IMR-90 (cell line): ENCODE data around the gene RHOH. TPM values are rescaled to one million over a fixed set of nuclear protein-coding genes. Genes with fewer than 3 reads are reported as not detected.
A peak's percentile ranks its signal among the peaks of the same experiment; 100 is the strongest.

Experiments used
- ATAC-seq: fragments of 200-7000 bp; cut with Tn5 transposase; 2 replicates; pipeline ENCODE4 v1.9.1; 2020; ENCODE audit warnings: low read depth, mild to moderate bottlenecking, moderate library complexity
- BruUV-seq: library from RNA; stranded (reverse); fragments of 400-500 nt; replicated peaks from 2 replicates; lab custom pipeline; 2021; lab: Mats Ljungman, UMichigan
- CTCF ChIA-PET: fragments of 300-600 bp; formaldehyde crosslinking; extraction: SDS; loops from one replicate; lab custom pipeline; 2021; ENCODE audit warnings: antibody characterized with exemption; lab: Yijun Ruan, JAX
- POLR2A ChIA-PET: fragments of 300-600 bp; sonication (Branson Sonifier 250); formaldehyde crosslinking; loops from one replicate; lab custom pipeline; 2022; ENCODE audit warnings: antibody characterized with exemption; ENCODE audit not compliant: unreplicated experiment; lab: Charles Lee
- DNase-seq: peaks from one replicate; pipeline ENCODE4 v3.0.0; 2013
- H2AFZ ChIP-seq: replicated peaks from 2 replicates; pipeline ENCODE3; 2013; ENCODE audit warnings: low read length, mild to moderate bottlenecking; ENCODE audit not compliant: poor library complexity
- H2AK5ac ChIP-seq: 2 replicates; pipeline ENCODE4 v1.6.1; 2013; ENCODE audit warnings: low read depth, low read length, inconsistent platforms
- H2AK9ac ChIP-seq: replicated peaks from 2 replicates; pipeline ENCODE3; 2013; ENCODE audit warnings: mild to moderate bottlenecking, low read depth, low read length, moderate library complexity; ENCODE audit not compliant: poor library complexity
- H2BK120ac ChIP-seq: 2 replicates; pipeline ENCODE4 v1.6.1; 2013; ENCODE audit warnings: low read depth, low read length, inconsistent platforms
- H2BK15ac ChIP-seq: 3 replicates; pipeline ENCODE4 v1.6.1; 2013; ENCODE audit warnings: low read depth, low read length, inconsistent platforms
- H2BK20ac ChIP-seq: 2 replicates; pipeline ENCODE4 v1.6.1; 2013; ENCODE audit warnings: low read depth, mild to moderate bottlenecking, inconsistent platforms, low read length, moderate library complexity
- H2BK5ac ChIP-seq: 2 replicates; pipeline ENCODE4 v1.6.1; 2013; ENCODE audit warnings: mild to moderate bottlenecking, low read depth, low read length, inconsistent platforms; ENCODE audit not compliant: poor library complexity, severe bottlenecking
- H3K14ac ChIP-seq: replicated peaks from 2 replicates; pipeline ENCODE4 v1.6.1; 2013; ENCODE audit warnings: low read depth, low read length, inconsistent platforms
- H3K18ac ChIP-seq: 2 replicates; pipeline ENCODE4 v1.6.1; 2013; ENCODE audit warnings: low read depth, low read length, control low read depth
- H3K23ac ChIP-seq: 2 replicates; pipeline ENCODE4 v1.6.1; 2013; ENCODE audit warnings: low read depth, low read length, inconsistent platforms
- H3K27ac ChIP-seq: 2 replicates; pipeline ENCODE4 v1.5.1; 2013; ENCODE audit warnings: mild to moderate bottlenecking, control low read depth, low read length; ENCODE audit not compliant: insufficient read depth
- H3K27me3 ChIP-seq: 2 replicates; pipeline ENCODE4 v1.6.1; 2013; ENCODE audit warnings: low read length; ENCODE audit not compliant: control insufficient read depth, insufficient read depth
- H3K36me3 ChIP-seq: 2 replicates; pipeline ENCODE4 v1.6.1; 2013; ENCODE audit warnings: low read length, mixed read lengths; ENCODE audit not compliant: control insufficient read depth, insufficient read depth
- H3K4ac ChIP-seq: 2 replicates; pipeline ENCODE4 v1.6.1; 2013; ENCODE audit warnings: low read depth, low read length, inconsistent platforms
- H3K4me1 ChIP-seq: 2 replicates; pipeline ENCODE4 v1.6.1; 2013; ENCODE audit warnings: low read length, mixed read lengths; ENCODE audit not compliant: control insufficient read depth, insufficient read depth
- H3K4me2 ChIP-seq: 2 replicates; pipeline ENCODE4 v1.6.1; 2013; ENCODE audit warnings: low read depth, mild to moderate bottlenecking, control low read depth, low read length, moderate library complexity
- H3K4me3 ChIP-seq: 2 replicates; pipeline ENCODE4 v1.5.1; 2013; ENCODE audit warnings: low read depth, mild to moderate bottlenecking, control low read depth, low read length, moderate library complexity; ENCODE audit not compliant: insufficient read depth
- H3K56ac ChIP-seq: 2 replicates; pipeline ENCODE4 v1.6.1; 2013; ENCODE audit warnings: low read length, inconsistent platforms; ENCODE audit not compliant: insufficient read depth; ENCODE audit errors: extremely low read depth
- H3K79me1 ChIP-seq, 2 experiments: 2 replicates each; pipeline ENCODE4 v1.6.1; 2013; ENCODE audit warnings: low read length in 2 of 2, inconsistent platforms in 1 of 2, low read depth in 1 of 2
- H3K9ac ChIP-seq: 2 replicates; pipeline ENCODE4 v1.6.1; 2013; ENCODE audit warnings: low read depth, low read length, control low read depth
- H3K9me1 ChIP-seq: 2 replicates; pipeline ENCODE4 v1.6.1; 2013; ENCODE audit warnings: low read length, inconsistent platforms; ENCODE audit not compliant: insufficient read depth
- H3K9me3 ChIP-seq: 2 replicates; pipeline ENCODE4 v1.6.1; 2013; ENCODE audit warnings: low read length; ENCODE audit not compliant: control insufficient read depth, insufficient read depth
- H4K20me1 ChIP-seq: 2 replicates; pipeline ENCODE4 v1.6.1; 2013; ENCODE audit warnings: low read length, inconsistent platforms; ENCODE audit not compliant: insufficient read depth
- H4K5ac ChIP-seq: 2 replicates; pipeline ENCODE4 v1.6.1; 2013; ENCODE audit warnings: mild to moderate bottlenecking, low read depth, low read length, control low read depth
- H4K8ac ChIP-seq, 2 experiments: 2 replicates each; pipeline ENCODE4 v1.6.1; 2013; ENCODE audit warnings: low read depth in 2 of 2, low read length in 2 of 2, control low read depth in 1 of 2, inconsistent platforms in 1 of 2
- H4K91ac ChIP-seq: 2 replicates; pipeline ENCODE4 v1.6.1; 2013; ENCODE audit warnings: low read depth, low read length, inconsistent platforms; ENCODE audit not compliant: insufficient read depth
- BHLHE40 ChIP-seq: fragments of 150-350 bp; IDR thresholded peaks from 2 replicates; pipeline ENCODE4 v1.6.1; 2016; ENCODE audit warnings: mild to moderate bottlenecking, low read depth, low read length
- CEBPB ChIP-seq: IDR thresholded peaks from 2 replicates; pipeline ENCODE4 v1.6.1; 2012; ENCODE audit warnings: low read depth, low read length, improper control_type of control experiment
- CHD1 ChIP-seq: IDR thresholded peaks from 2 replicates; pipeline ENCODE4 v1.6.1; 2012; ENCODE audit warnings: low read depth, low read length, improper control_type of control experiment
- CTCF ChIP-seq: conservative IDR thresholded peaks from 2 replicates; pipeline ENCODE4 v1.5.1; 2012; ENCODE audit warnings: mild to moderate bottlenecking, low read depth, low read length, improper control_type of control experiment
- ELK1 ChIP-seq: fragments of 150-350 bp; IDR thresholded peaks from 2 replicates; pipeline ENCODE4 v1.6.1; 2016; ENCODE audit warnings: low read depth, mild to moderate bottlenecking, low read length, moderate library complexity, borderline replicate concordance
- FOS ChIP-seq: fragments of 150-350 bp; IDR thresholded peaks from 2 replicates; pipeline ENCODE4 v1.6.1; 2016; ENCODE audit warnings: low read depth, low read length
- MAFK ChIP-seq: IDR thresholded peaks from 2 replicates; pipeline ENCODE4 v1.6.1; 2012; ENCODE audit warnings: low read depth, low read length, improper control_type of control experiment
- NFE2L2 ChIP-seq: fragments of 150-350 bp; IDR thresholded peaks from 2 replicates; pipeline ENCODE4 v1.6.1; 2016; ENCODE audit warnings: low read depth, mild to moderate bottlenecking, low read length
- POLR2A ChIP-seq: IDR thresholded peaks from 2 replicates; pipeline ENCODE4 v1.6.1; 2012; ENCODE audit warnings: mild to moderate bottlenecking, low read depth, low read length
- RAD21 ChIP-seq: IDR thresholded peaks from 2 replicates; pipeline ENCODE4 v1.6.1; 2012; ENCODE audit warnings: low read length, improper control_type of control experiment
- RCOR1 ChIP-seq: IDR thresholded peaks from 2 replicates; pipeline ENCODE4 v1.6.1; 2012; ENCODE audit warnings: mild to moderate bottlenecking, low read length, improper control_type of control experiment; ENCODE audit not compliant: insufficient replicate concordance
- RFX5 ChIP-seq: IDR thresholded peaks from 2 replicates; pipeline ENCODE4 v1.8.0; 2012; ENCODE audit warnings: low read depth, mild to moderate bottlenecking, low read length, moderate library complexity
- SMC3 ChIP-seq: fragments of 150-350 bp; IDR thresholded peaks from 2 replicates; pipeline ENCODE4 v1.6.1; 2016; ENCODE audit warnings: low read depth, mild to moderate bottlenecking, antibody characterized with exemption, low read length, moderate library complexity
- USF2 ChIP-seq: fragments of 150-350 bp; IDR thresholded peaks from 2 replicates; pipeline ENCODE4 v1.6.1; 2017; ENCODE audit warnings: mild to moderate bottlenecking, antibody characterized with exemption, low read length, low read depth
- WGBS, 2 experiments: methylation state at CpG; one replicate each; pipeline versions ENCODE4 v1.1.5 to v1.1.7; 2013; ENCODE audit warnings: missing lambda C conversion rate in 2 of 2; ENCODE audit not compliant: insufficient read length in 1 of 2; ENCODE audit errors: extremely low coverage in 2 of 2; 5-methylcytosine and 5-hydroxymethylcytosine counted together
- dilution Hi-C: fragments of 300-500 bp; cut with HindIII; formaldehyde crosslinking; loops from one replicate; pipeline ENCODE4 v1.14.3; 2018; ENCODE audit warnings: low sequenced_read_pairs; ENCODE audit not compliant: unreplicated experiment
- in situ Hi-C: fragments of 300-500 bp; cut with MboI; formaldehyde crosslinking; loops from 3 replicates; pipeline ENCODE4 v1.14.3; 2019; ENCODE audit warnings: low sequenced_read_pairs, inconsistent platforms, mixed read lengths
- intact Hi-C: fragments of 100-400 bp; cut with micrococcal nuclease; formaldehyde crosslinking; loops from 2 replicates; pipeline ENCODE4 v1.10.0; 2022
- polyA plus RNA-seq, 3 experiments: library from polyadenylated mRNA; depleted of rRNA; stranded (reverse); fragments of >200 nt; gene quantifications; 2 replicates each; pipeline ENCODE4 v1.2.3, GENCODE V29; 2012; ENCODE audit warnings: low replicate concordance in 1 of 3
- total RNA-seq: library from RNA; depleted of rRNA; stranded (reverse); fragments of >200 nt; gene quantifications from 2 replicates; pipeline ENCODE4 v1.2.3, GENCODE V29; 2012

Gene RHOH
- total and polyA plus RNA-seq, 2 of the 4 experiments (the other 2 are of a cell fraction), result not detected

GRCh38 chr4:40211224-40212185 lies 14.7 kb downstream of the RHOH start:
- Histone ChIP-seq H3K23ac (no peak overlapping the region), H3K4ac (no peak overlapping the region), H2BK5ac (no peak overlapping the region), H4K20me1 (no peaks in the 10 kb centered on the region), H3K9me3 (no peaks in the 10 kb centered on the region), H2BK120ac (no peak overlapping the region), H3K79me1 (no peaks in the 10 kb centered on the region), H3K4me3 (no peak overlapping the region), H2BK20ac (no peak overlapping the region), H3K4me1 (peaks cover 4% of the 10 kb centered on the region; the same call in 1 of the 2 replicates), H4K91ac (no peak overlapping the region), H3K27ac (no peak overlapping the region), H2BK15ac (no peak overlapping the region), H3K4me2 (no peak overlapping the region), H3K56ac (no peak overlapping the region), H2AK5ac (no peak overlapping the region), H4K8ac (no peak overlapping the region), H3K9me1 (no peaks in the 10 kb centered on the region), H3K27me3 (no peaks in the 10 kb centered on the region; the same call in 1 of the 2 replicates), H3K18ac (no peak overlapping the region), H3K36me3 (no peaks in the 10 kb centered on the region), H2AK9ac (no peak overlapping the region), H3K9ac (no peak overlapping the region), H4K5ac (no peak overlapping the region), H3K14ac (no peak overlapping the region), H2AFZ (no peak overlapping the region)
- ChIA-PET CTCF (no interaction called here), POLR2A (interaction anchor here (0.7 kb wide), 1 partner anchor 8 kb away, joined by 4 read pairs; no protein-coding TSS in a partner anchor)
- 70 to 100% methylated on average over 1 to 2 of the region's 13 CpGs for WGBS, 2 experiments
- ATAC-seq, result peak; percentile 72
- no TSS peak for BruUV-seq
- in situ Hi-C loops, result no loop called here
- peak; percentile 41 for DNase-seq
- dilution Hi-C loops, result no loop called here
- intact Hi-C loops, result no loop called here
- no peak for TF ChIP-seq RCOR1
- no peak for TF ChIP-seq CEBPB
- TF ChIP-seq FOS, result no peak
- TF ChIP-seq ELK1, result no peak
- TF ChIP-seq USF2, result no peak
- no peak for TF ChIP-seq NFE2L2
- TF ChIP-seq BHLHE40, result no peak
- no peak for TF ChIP-seq SMC3
- no peak for TF ChIP-seq RAD21
- no peak for TF ChIP-seq CHD1
- TF ChIP-seq CTCF, result no peak
- no peak for TF ChIP-seq POLR2A
- TF ChIP-seq MAFK, result no peak
- no peak for TF ChIP-seq RFX5
